SH-SY5Y (cell line): ENCODE measurements around the gene MAGEA9B.

Source experiments
- GATA2 ChIP-seq: IDR thresholded peaks from 2 replicates; pipeline ENCODE4 v1.6.1; 2011; ENCODE audit warnings: mild to moderate bottlenecking, low read depth, low read length
- GATA3 ChIP-seq: IDR thresholded peaks from 2 replicates; pipeline ENCODE4 v1.6.1; 2011; ENCODE audit warnings: low read depth, mild to moderate bottlenecking, low read length, moderate library complexity

DNA sequence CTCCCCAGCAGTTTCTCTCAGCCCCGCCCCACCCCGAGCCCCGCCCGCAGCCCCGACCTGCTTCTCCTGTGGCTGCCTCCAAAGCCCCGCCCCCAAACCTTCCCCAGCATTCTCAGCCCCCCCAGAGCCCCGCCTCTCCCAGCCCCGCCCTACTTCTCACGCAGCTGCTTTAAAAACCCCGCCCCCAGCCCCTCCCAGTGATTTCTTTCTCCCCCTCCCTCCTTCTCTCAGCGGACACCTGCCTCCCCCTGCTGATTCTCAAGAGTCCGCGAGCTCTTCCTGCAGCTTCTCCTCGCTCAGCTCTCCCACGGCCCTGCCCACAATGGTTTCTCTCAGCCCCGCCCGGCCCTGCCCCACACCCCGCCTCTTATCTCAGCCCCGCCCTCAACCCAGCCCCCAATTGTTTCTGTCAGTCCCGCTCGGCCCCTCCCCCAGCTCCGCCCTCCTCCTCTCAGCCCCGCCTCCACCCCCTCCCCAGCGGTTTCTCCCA, 47.1 kb downstream of the MAGEA9B start:
- TF ChIP-seq GATA2 (no peak), GATA3 (no peak)
